PC-9 (cell line): ENCODE data around the gene STUM. TPM values are rescaled to one million over a fixed set of nuclear protein-coding genes. Genes with fewer than 3 reads are reported as not detected.

ENCODE experiments used
- BruUV-seq: library from RNA; stranded (reverse); fragments of 400-500 nt; replicated peaks from 2 replicates; lab custom pipeline; 2021; lab: Mats Ljungman, UMichigan
- CTCF ChIA-PET: fragments of 300-600 bp; sonication (Branson Sonifier 250); formaldehyde crosslinking; loops from one replicate; lab custom pipeline; 2022; ENCODE audit warnings: antibody characterized with exemption; lab: Charles Lee
- POLR2A ChIA-PET: fragments of 300-600 bp; sonication (Branson Sonifier 250); formaldehyde crosslinking; loops from one replicate; lab custom pipeline; 2022; ENCODE audit warnings: antibody characterized with exemption; ENCODE audit not compliant: unreplicated experiment; lab: Charles Lee
- DNase-seq, 2 experiments: peaks; one replicate each; pipeline versions ENCODE4 v3.0.0 to v3.0.0-alpha.2; 2015 to 2022; ENCODE audit warnings: mixed read lengths in 1 of 2
- H2AFZ ChIP-seq: fragments of 200-600 bp; sonication (generic); 2 replicates; pipeline ENCODE4 v1.8.1; 2017; ENCODE audit warnings: antibody characterized with exemption
- H3F3A ChIP-seq: fragments of 200-600 bp; sonication (generic); 2 replicates; pipeline ENCODE4 v1.8.1; 2017; ENCODE audit warnings: antibody characterized with exemption, mild to moderate bottlenecking, low read depth; ENCODE audit not compliant: insufficient read depth
- H3K27ac ChIP-seq: fragments of 200-600 bp; sonication (generic); 2 replicates; pipeline ENCODE4 v1.6.1; 2016; ENCODE audit warnings: mixed run types
- H3K27me3 ChIP-seq: fragments of 200-600 bp; sonication (generic); 2 replicates; pipeline ENCODE4 v1.6.1; 2016; ENCODE audit warnings: low read depth, mixed run types; ENCODE audit not compliant: insufficient read depth
- H3K36me3 ChIP-seq: fragments of 200-600 bp; sonication (generic); 2 replicates; pipeline ENCODE4 v1.6.1; 2016; ENCODE audit warnings: low read depth, mixed run types
- H3K4me1 ChIP-seq: fragments of 200-600 bp; sonication (generic); replicated peaks from 2 replicates; pipeline ENCODE4 v1.6.1; 2016; ENCODE audit warnings: mixed run types; ENCODE audit not compliant: insufficient read depth
- H3K4me2 ChIP-seq: fragments of 200-600 bp; sonication (generic); 2 replicates; pipeline ENCODE4 v1.6.1; 2017; ENCODE audit warnings: mixed run types
- H3K4me3 ChIP-seq: fragments of 200-600 bp; sonication (generic); 2 replicates; pipeline ENCODE4 v1.6.1; 2016; ENCODE audit warnings: mixed run types
- H3K79me2 ChIP-seq: fragments of 200-600 bp; sonication (generic); 2 replicates; pipeline ENCODE4 v1.6.1; 2017; ENCODE audit warnings: low read depth, mixed run types
- H3K9me2 ChIP-seq: fragments of 200-600 bp; sonication (generic); 2 replicates; pipeline ENCODE4 v1.8.1; 2017; ENCODE audit warnings: mild to moderate bottlenecking; ENCODE audit not compliant: insufficient read depth
- H3K9me3 ChIP-seq: fragments of 200-600 bp; sonication (generic); 2 replicates; pipeline ENCODE4 v1.8.1; 2016; ENCODE audit warnings: low read depth; ENCODE audit not compliant: insufficient read depth
- H4K20me1 ChIP-seq: fragments of 200-600 bp; sonication (generic); 2 replicates; pipeline ENCODE4 v1.8.1; 2017; ENCODE audit not compliant: insufficient read depth
- CTCF ChIP-seq: fragments of 200-600 bp; sonication (generic); conservative IDR thresholded peaks from 2 replicates; pipeline ENCODE4 v1.6.1; 2017; ENCODE audit warnings: mixed run types, antibody characterized with exemption, mild to moderate bottlenecking, moderate library complexity
- EZH2 ChIP-seq: fragments of 200-600 bp; sonication (generic); IDR thresholded peaks from 2 replicates; pipeline ENCODE4 v1.8.0; 2017; ENCODE audit warnings: antibody characterized with exemption, low read depth
- intact Hi-C: fragments of 100-400 bp; cut with micrococcal nuclease; formaldehyde crosslinking; loops from one replicate; pipeline ENCODE4 v1.10.0; 2022; ENCODE audit not compliant: unreplicated experiment
- total RNA-seq: library from RNA; stranded (reverse); gene quantifications from 2 replicates; pipeline ENCODE4 v1.2.3, GENCODE V29; 2021

The STUM gene
- total RNA-seq, 1 experiment from 2014 or later, result not detected

GRCh38 chr1:226618380-226618779 is 69.8 kb downstream of the STUM start:
- TF ChIP-seq CTCF (no peak), EZH2 (no peak)
- Histone ChIP-seq H3K4me1 (no peaks in the 10 kb centered on the region), H3K4me3 (no peak overlapping the region), H2AFZ (no peak overlapping the region), H3K79me2 (no peaks in the 10 kb centered on the region), H3K36me3 (no peaks in the 10 kb centered on the region), H3K27me3 (no peaks in the 10 kb centered on the region; the same call in 1 of the 2 replicates), H3K9me2 (no peaks in the 10 kb centered on the region), H3K4me2 (no peak overlapping the region), H3F3A (no peaks in the 10 kb centered on the region), H3K27ac (no peak overlapping the region), H3K9me3 (no peaks in the 10 kb centered on the region), H4K20me1 (no peaks in the 10 kb centered on the region)
- BruUV-seq, result no TSS peak
- POLR2A ChIA-PET, result no interaction called here
- intact Hi-C loops, result no loop called here
- no peak for DNase-seq
- CTCF ChIA-PET, result no interaction called here

GRCh38 chr1:226619031-226619430 is 70.5 kb downstream of the STUM start:
- DNase-seq, result no peak
- no peaks in the 10 kb centered on the region for H3K79me2 ChIP-seq
- ChIA-PET CTCF (interaction anchor here (0.5 kb wide), 1 partner anchor 1334 kb away, joined by 4 read pairs; no protein-coding TSS in a partner anchor), POLR2A (no interaction called here)
- H3K27ac ChIP-seq, result no peak overlapping the region
- H3K4me3 ChIP-seq, result no peak overlapping the region
- no peaks in the 10 kb centered on the region for H3K4me1 ChIP-seq
- no peaks in the 10 kb centered on the region for H3F3A ChIP-seq
- TF ChIP-seq CTCF (no peak), EZH2 (no peak)
- no peaks in the 10 kb centered on the region for H4K20me1 ChIP-seq
- H3K27me3 ChIP-seq, result no peaks in the 10 kb centered on the region
- no peak overlapping the region for H2AFZ ChIP-seq
- H3K9me3 ChIP-seq, result no peaks in the 10 kb centered on the region
- BruUV-seq, result no TSS peak
- no peak overlapping the region for H3K4me2 ChIP-seq
- intact Hi-C loops, result no loop called here
- no peaks in the 10 kb centered on the region for H3K9me2 ChIP-seq
- H3K36me3 ChIP-seq, result no peaks in the 10 kb centered on the region

GRCh38 chr1:226622012-226622411 is 73.4 kb downstream of the STUM start:
- H3K4me3 ChIP-seq, result no peak overlapping the region
- intact Hi-C loops, result loop anchor here (10.0 kb wide), 2 partner anchors 197 to 363 kb away; no protein-coding TSS in a partner anchor
- CTCF ChIA-PET, result no interaction called here
- no peak for TF ChIP-seq EZH2
- no peak for TF ChIP-seq CTCF
- H3K27me3 ChIP-seq, result no peaks in the 10 kb centered on the region
- POLR2A ChIA-PET, result no interaction called here
- peaks cover 15% of the 10 kb centered on the region; the same call in 1 of the 2 replicates for H3F3A ChIP-seq
- no peaks in the 10 kb centered on the region for H4K20me1 ChIP-seq
- no peaks in the 10 kb centered on the region for H3K9me3 ChIP-seq
- no peak overlapping the region for H2AFZ ChIP-seq
- H3K4me2 ChIP-seq, result no peak overlapping the region
- H3K27ac ChIP-seq, result no peak overlapping the region
- H3K36me3 ChIP-seq, result no peaks in the 10 kb centered on the region
- no TSS peak for BruUV-seq
- peaks cover 10% of the 10 kb centered on the region; the same call in 1 of the 2 replicates for H3K4me1 ChIP-seq
- H3K79me2 ChIP-seq, result no peaks in the 10 kb centered on the region
- DNase-seq, result no peak
- H3K9me2 ChIP-seq, result no peaks in the 10 kb centered on the region
